CD4-positive, alpha-beta T cell treated with Interleukin-6 at 100 ng/mL for 8 hours (primary cell): ENCODE measurements around the gene ADARB2.

Experiments used
- DNase-seq: peaks from one replicate; pipeline ENCODE4 v3.0.0-alpha.2; 2020; ENCODE audit warnings: mixed read lengths, low spot score

The ADARB2 gene

GRCh38 chr10:1612908-1613307 lies 124.4 kb downstream of the ADARB2 start:
- DNase-seq, result no peak

- DNase-seq, result no peak
Observed at GRCh38 chr10:1611936-1612550, 125.3 kb downstream of the ADARB2 start.

GRCh38 chr10:1610986-1611770 lies 126.1 kb downstream of the ADARB2 start:
- no peak for DNase-seq

- DNase-seq, result no peak
Observed at GRCh38 chr10:1609648-1609970, 127.7 kb downstream of the ADARB2 start.

- no peak for DNase-seq
Observed at GRCh38 chr10:1608851-1609647, 128.3 kb downstream of the ADARB2 start.

- DNase-seq, result no peak
Observed at GRCh38 chr10:1608408-1608807, 128.9 kb downstream of the ADARB2 start.

GRCh38 chr10:1607466-1607865 lies 129.9 kb downstream of the ADARB2 start:
- no peak for DNase-seq

GRCh38 chr10:1605999-1606940 lies 131.1 kb downstream of the ADARB2 start:
- DNase-seq, result no peak

GRCh38 chr10:1605121-1605520 lies 132.2 kb downstream of the ADARB2 start:
- DNase-seq, result no peak

GRCh38 chr10:1604246-1604645 lies 133.1 kb downstream of the ADARB2 start:
- DNase-seq, result no peak

- DNase-seq, result no peak
Observed at GRCh38 chr10:1603181-1603580, 134.1 kb downstream of the ADARB2 start.

GRCh38 chr10:1602037-1602484 lies 135.3 kb downstream of the ADARB2 start:
- no peak for DNase-seq

- no peak for DNase-seq
Observed at GRCh38 chr10:1601406-1601805, 135.9 kb downstream of the ADARB2 start.

- no peak for DNase-seq
Observed at GRCh38 chr10:1600861-1601260, 136.5 kb downstream of the ADARB2 start.

GRCh38 chr10:1598393-1599153 lies 138.8 kb downstream of the ADARB2 start:
- no peak for DNase-seq

- DNase-seq, result no peak
Observed at GRCh38 chr10:1597370-1598146, 139.8 kb downstream of the ADARB2 start.

GRCh38 chr10:1596482-1597099 lies 140.7 kb downstream of the ADARB2 start:
- DNase-seq, result no peak

- no peak for DNase-seq
Observed at GRCh38 chr10:1595726-1596125, 141.6 kb downstream of the ADARB2 start.

- no peak for DNase-seq
Observed at GRCh38 chr10:1595242-1595600, 142.1 kb downstream of the ADARB2 start.
